HepG2 (cell line): Measurements from ENCODE around the gene CCNYL1. TPM values are rescaled to one million over a fixed set of nuclear protein-coding genes. Genes with fewer than 3 reads are reported as not detected.

Source experiments
- ATM ChIP-seq: fragments of 450-650 bp; IDR thresholded peaks from 2 replicates; pipeline ENCODE4 v1.7.1; 2017; ENCODE audit warnings: mild to moderate bottlenecking, borderline replicate concordance
- BCL6 ChIP-seq: IDR thresholded peaks from 2 replicates; pipeline ENCODE4 v1.6.1; 2016; ENCODE audit warnings: missing genetic modification reagents, missing compliant biosample characterization
- GLI4 ChIP-seq: sonication (generic); formaldehyde crosslinking; IDR thresholded peaks from 2 replicates; pipeline ENCODE4 v1.5.1; 2020; ENCODE audit warnings: missing genetic modification reagents, mild to moderate bottlenecking, moderate library complexity, borderline replicate concordance
- MAZ ChIP-seq, 2 experiments: sonication (generic) in 1 of 2; formaldehyde crosslinking in 1 of 2; IDR thresholded peaks; 2 replicates each; pipeline versions ENCODE4 v1.5.0 to v1.6.1; 2012 to 2020; ENCODE audit warnings: low read depth in 2 of 2, mild to moderate bottlenecking in 2 of 2, borderline replicate concordance in 1 of 2, improper control_type of control experiment in 1 of 2, low read length in 1 of 2, missing genetic modification reagents in 1 of 2, moderate library complexity in 1 of 2
- NFE2L2 ChIP-seq: fragments of 150-350 bp; IDR thresholded peaks from 2 replicates; pipeline ENCODE4 v1.6.1; 2014; ENCODE audit warnings: low read length
- PRDM4 ChIP-seq: sonication (generic); formaldehyde crosslinking; IDR thresholded peaks from 2 replicates; pipeline ENCODE4 v1.9.0; 2021; ENCODE audit warnings: missing genetic modification reagents, borderline replicate concordance
- REPIN1 ChIP-seq: sonication (generic); formaldehyde crosslinking; IDR thresholded peaks from 2 replicates; pipeline ENCODE4 v1.8.0; 2022; ENCODE audit warnings: missing genetic modification reagents, low read depth, mild to moderate bottlenecking, borderline replicate concordance
- SNAPC2 ChIP-seq: sonication (generic); formaldehyde crosslinking; IDR thresholded peaks from 2 replicates; pipeline ENCODE4 v1.8.1; 2022; ENCODE audit warnings: mild to moderate bottlenecking, missing genetic modification reagents
- TBX3 ChIP-seq: fragments of 450-650 bp; IDR thresholded peaks from 2 replicates; pipeline ENCODE4 v1.6.1; 2017; ENCODE audit warnings: antibody characterized with exemption, mild to moderate bottlenecking, inconsistent platforms, borderline replicate concordance
- XBP1 ChIP-seq: sonication (generic); formaldehyde crosslinking; IDR thresholded peaks from 2 replicates; pipeline ENCODE4 v1.5.0; 2020; ENCODE audit warnings: missing genetic modification reagents
- ZNF224 ChIP-seq: sonication (generic); formaldehyde crosslinking; IDR thresholded peaks from 2 replicates; pipeline ENCODE4 v1.5.0; 2020; ENCODE audit warnings: mild to moderate bottlenecking, missing genetic modification reagents
- ZNF251 ChIP-seq: sonication (generic); formaldehyde crosslinking; IDR thresholded peaks from 2 replicates; pipeline ENCODE4 v1.9.0; 2021; ENCODE audit warnings: mild to moderate bottlenecking, missing genetic modification reagents
- ZNF350 ChIP-seq: sonication (generic); formaldehyde crosslinking; IDR thresholded peaks from 2 replicates; pipeline ENCODE4 v1.4.0; 2020; ENCODE audit warnings: mild to moderate bottlenecking, low read depth, missing genetic modification reagents, borderline replicate concordance
- ZNF777 ChIP-seq: sonication (generic); formaldehyde crosslinking; IDR thresholded peaks from 2 replicates; pipeline ENCODE4 v1.4.0; 2020; ENCODE audit warnings: missing genetic modification reagents
- polyA plus RNA-seq, 8 experiments: library from polyadenylated mRNA; depleted of rRNA in 3 of 8; stranded (reverse) in 7 of 8; unstranded in 1 of 8; fragments of >200 nt; fragmentation: Illumina TruSeq in 4 of 8; extraction: Trizol in 4 of 8; gene quantifications; 2 replicates each; pipeline versions ENCODE4 v1.2.1 to v1.2.3, GENCODE V29; 2011 to 2016; ENCODE audit warnings: low read depth in 4 of 8, missing spikeins in 1 of 8, mixed read lengths in 1 of 8; ENCODE audit not compliant: insufficient read depth in 1 of 8
- total RNA-seq, 5 experiments: library from RNA; depleted of rRNA; stranded (reverse); fragments of >200 nt; fragmentation: Illumina TruSeq; extraction: Trizol; gene quantifications; 2 replicates each; pipeline ENCODE4 v1.2.3, GENCODE V29; 2016; ENCODE audit warnings: low read depth in 1 of 5
- TF ChIP-seq, protein P1 (sequence below): sonication (generic); formaldehyde crosslinking; IDR thresholded peaks from 2 replicates; pipeline ENCODE4 v1.5.1; 2020; ENCODE audit warnings: mild to moderate bottlenecking, missing genetic modification reagents, borderline replicate concordance
- TF ChIP-seq, protein P2 (sequence below): sonication (generic); formaldehyde crosslinking; IDR thresholded peaks from 2 replicates; pipeline ENCODE4 v1.8.1; 2023; ENCODE audit warnings: mild to moderate bottlenecking, moderate library complexity, missing genetic modification reagents
- TF ChIP-seq, protein P3 (sequence below): sonication (generic); formaldehyde crosslinking; IDR thresholded peaks from 2 replicates; pipeline ENCODE4 v1.4.0; 2020; ENCODE audit warnings: mild to moderate bottlenecking, missing genetic modification reagents

CCNYL1 gene
- total and polyA plus RNA-seq, 2 of the 13 experiments (the other 11 are each of a cell fraction or from before 2014, with no cell fraction given), result 12.5 to 16.2 TPM

GRCh38 chr2:207734636-207735512, 23.4 kb downstream of the CCNYL1 start (continued):
- TF ChIP-seq, protein P1, sequence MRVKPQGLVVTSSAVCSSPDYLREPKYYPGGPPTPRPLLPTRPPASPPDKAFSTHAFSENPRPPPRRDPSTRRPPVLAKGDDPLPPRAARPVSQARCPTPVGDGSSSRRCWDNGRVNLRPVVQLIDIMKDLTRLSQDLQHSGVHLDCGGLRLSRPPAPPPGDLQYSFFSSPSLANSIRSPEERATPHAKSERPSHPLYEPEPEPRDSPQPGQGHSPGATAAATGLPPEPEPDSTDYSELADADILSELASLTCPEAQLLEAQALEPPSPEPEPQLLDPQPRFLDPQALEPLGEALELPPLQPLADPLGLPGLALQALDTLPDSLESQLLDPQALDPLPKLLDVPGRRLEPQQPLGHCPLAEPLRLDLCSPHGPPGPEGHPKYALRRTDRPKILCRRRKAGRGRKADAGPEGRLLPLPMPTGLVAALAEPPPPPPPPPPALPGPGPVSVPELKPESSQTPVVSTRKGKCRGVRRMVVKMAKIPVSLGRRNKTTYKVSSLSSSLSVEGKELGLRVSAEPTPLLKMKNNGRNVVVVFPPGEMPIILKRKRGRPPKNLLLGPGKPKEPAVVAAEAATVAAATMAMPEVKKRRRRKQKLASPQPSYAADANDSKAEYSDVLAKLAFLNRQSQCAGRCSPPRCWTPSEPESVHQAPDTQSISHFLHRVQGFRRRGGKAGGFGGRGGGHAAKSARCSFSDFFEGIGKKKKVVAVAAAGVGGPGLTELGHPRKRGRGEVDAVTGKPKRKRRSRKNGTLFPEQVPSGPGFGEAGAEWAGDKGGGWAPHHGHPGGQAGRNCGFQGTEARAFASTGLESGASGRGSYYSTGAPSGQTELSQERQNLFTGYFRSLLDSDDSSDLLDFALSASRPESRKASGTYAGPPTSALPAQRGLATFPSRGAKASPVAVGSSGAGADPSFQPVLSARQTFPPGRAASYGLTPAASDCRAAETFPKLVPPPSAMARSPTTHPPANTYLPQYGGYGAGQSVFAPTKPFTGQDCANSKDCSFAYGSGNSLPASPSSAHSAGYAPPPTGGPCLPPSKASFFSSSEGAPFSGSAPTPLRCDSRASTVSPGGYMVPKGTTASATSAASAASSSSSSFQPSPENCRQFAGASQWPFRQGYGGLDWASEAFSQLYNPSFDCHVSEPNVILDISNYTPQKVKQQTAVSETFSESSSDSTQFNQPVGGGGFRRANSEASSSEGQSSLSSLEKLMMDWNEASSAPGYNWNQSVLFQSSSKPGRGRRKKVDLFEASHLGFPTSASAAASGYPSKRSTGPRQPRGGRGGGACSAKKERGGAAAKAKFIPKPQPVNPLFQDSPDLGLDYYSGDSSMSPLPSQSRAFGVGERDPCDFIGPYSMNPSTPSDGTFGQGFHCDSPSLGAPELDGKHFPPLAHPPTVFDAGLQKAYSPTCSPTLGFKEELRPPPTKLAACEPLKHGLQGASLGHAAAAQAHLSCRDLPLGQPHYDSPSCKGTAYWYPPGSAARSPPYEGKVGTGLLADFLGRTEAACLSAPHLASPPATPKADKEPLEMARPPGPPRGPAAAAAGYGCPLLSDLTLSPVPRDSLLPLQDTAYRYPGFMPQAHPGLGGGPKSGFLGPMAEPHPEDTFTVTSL (CRISPR knock-in tag), result peak; percentile 94; the same call in 1 of the 2 replicates
- TF ChIP-seq PRDM4 (CRISPR knock-in tag) (no peak), REPIN1 (no peak; the same call in 1 of the 2 replicates), MAZ (IDR thresholded peaks at IDR 0.05; ENCODE audit: borderline replicate concordance, low read depth, low read length) (no peak), MAZ (CRISPR knock-in tag; IDR thresholded peaks at IDR 0.05; ENCODE audit: low read depth) (no peak), SNAPC2 (no peak), BCL6 (CRISPR knock-in tag) (peak; percentile 86), ZNF350 (CRISPR knock-in tag) (no peak), NFE2L2 (no peak), ZNF777 (no peak), ZNF251 (no peak), TBX3 (peak; percentile 95), GLI4 (no peak), XBP1 (CRISPR knock-in tag) (no peak), ZNF224 (CRISPR knock-in tag) (no peak), ATM (no peak)
- TF ChIP-seq, protein P2, sequence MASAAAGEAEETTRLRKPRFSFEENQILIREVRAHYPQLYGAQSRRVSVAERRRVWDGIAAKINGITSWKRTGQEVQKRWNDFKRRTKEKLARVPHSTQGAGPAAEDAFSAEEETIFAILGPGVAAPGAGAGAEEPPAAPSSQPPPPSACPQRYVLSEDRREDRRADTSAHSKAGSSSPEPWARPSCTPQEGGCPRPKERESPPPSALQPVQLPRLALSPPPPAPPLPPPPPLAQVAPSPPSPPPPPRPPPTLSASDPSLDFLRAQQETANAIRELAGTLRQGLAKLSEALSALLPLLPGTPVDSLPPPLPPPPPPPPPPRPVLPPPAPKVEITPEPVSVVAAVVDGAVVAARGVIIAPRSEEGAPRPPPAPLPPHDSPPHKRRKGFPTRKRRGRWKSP (CRISPR knock-in tag), result no peak
- TF ChIP-seq, protein P3, sequence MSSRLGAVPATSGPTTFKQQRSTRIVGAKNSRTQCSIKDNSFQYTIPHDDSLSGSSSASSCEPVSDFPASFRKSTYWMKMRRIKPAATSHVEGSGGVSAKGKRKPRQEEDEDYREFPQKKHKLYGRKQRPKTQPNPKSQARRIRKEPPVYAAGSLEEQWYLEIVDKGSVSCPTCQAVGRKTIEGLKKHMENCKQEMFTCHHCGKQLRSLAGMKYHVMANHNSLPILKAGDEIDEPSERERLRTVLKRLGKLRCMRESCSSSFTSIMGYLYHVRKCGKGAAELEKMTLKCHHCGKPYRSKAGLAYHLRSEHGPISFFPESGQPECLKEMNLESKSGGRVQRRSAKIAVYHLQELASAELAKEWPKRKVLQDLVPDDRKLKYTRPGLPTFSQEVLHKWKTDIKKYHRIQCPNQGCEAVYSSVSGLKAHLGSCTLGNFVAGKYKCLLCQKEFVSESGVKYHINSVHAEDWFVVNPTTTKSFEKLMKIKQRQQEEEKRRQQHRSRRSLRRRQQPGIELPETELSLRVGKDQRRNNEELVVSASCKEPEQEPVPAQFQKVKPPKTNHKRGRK (CRISPR knock-in tag), result no peak
